NCI-H2107 treated with DMSO at 0.1 percent for 48 hours (cell line): ENCODE results near the gene SACM1L.

Source experiments
- DNase-seq: peaks from one replicate; lab custom pipeline; 2025; ENCODE audit not compliant: unreplicated experiment; lab: John Stamatoyannopoulos, UW

Gene SACM1L

GRCh38 chr3:45783667-45784066, 94.5 kb downstream of the SACM1L start:
- DNase-seq: no peak

GRCh38 chr3:45785605-45786150, 96.5 kb downstream of the SACM1L start:
- no peak for DNase-seq

DNA sequence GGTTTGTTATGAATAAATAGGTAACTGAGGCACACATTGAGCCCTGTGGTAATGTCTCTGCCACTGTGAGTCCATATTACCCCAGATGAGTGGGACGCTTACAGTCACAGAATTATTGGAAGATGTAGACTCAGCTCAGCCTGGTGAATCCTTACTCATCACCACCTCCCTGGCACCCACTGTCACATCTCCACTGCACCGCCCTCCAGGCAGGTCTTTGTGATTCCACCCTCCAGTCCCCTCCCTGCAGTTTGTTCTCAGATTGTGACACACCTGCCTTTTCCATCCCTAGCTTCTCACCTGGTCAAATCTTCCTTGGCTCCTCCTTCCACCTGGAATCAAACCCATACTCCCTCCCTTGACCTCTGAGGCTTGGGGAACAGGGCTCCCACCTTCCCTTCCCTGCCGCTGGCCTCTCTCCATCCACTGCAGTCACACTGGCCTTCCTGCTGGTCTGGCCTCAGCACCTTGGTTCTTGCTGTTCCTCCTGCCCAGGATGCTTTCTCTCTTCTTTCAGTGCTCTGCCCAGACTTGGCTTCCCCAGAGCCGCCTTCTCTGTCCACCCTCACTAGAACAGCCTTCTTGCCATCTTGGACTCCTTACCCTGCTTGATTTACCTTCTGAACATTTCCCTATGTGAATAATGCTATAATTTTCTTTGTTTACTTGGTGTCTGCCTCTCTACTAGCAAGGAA, 97.8 kb downstream of the SACM1L start:
- DNase-seq: no peak

GRCh38 chr3:45787551-45787950, 98.4 kb downstream of the SACM1L start:
- no peak for DNase-seq

DNA sequence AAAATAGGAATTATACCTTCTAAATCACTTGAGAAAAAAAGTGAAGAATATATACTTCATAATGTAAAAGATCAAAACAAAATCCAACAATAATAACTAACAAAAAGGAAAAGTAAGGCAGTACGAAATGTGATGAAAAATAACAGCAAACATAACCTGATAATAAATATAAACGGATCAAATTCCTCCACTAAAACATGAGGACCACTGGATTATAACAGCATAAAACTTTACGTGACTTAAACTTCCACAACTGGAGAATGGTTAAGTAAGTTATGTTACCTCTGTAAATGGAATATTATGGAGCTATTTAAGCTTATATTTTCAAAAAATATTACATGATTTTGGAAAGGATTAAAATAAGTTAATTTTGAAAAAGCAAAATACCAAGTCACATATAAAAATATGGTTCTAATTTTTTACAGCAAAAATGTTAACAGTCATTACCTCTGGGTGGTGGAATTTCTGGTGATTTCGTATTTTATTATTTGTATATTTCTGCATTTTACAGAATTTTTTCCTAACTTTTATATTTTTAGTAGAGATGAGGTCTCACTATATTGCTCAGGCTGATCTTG, 100.1 kb downstream of the SACM1L start:
- DNase-seq: no peak

DNA sequence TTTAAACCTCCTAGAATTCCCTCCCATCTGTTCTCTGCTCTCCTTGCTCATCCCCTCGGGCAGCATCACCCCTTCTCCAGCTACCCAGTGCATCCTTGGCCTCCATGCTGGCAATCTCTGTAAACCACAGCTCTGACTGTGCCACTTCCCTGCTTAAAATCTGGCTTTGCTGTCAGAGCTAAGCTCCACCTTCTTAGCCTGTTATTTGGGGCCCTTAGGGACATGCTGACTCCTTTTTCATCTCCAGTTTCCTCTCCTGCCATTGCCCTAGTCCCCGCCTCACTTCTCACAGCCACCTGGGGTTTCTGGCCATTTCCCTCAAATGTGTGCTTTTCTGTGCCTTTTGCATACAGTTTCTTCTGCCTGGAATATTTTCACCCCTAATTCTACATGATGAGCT, 101.4 kb downstream of the SACM1L start:
- no peak for DNase-seq

- DNase-seq: no peak
These were observed 102.8 kb downstream of the SACM1L start for GRCh38 chr3:45792036-45792435.

- no peak for DNase-seq
These were observed 103.4 kb downstream of the SACM1L start for GRCh38 chr3:45792516-45793172.

DNA sequence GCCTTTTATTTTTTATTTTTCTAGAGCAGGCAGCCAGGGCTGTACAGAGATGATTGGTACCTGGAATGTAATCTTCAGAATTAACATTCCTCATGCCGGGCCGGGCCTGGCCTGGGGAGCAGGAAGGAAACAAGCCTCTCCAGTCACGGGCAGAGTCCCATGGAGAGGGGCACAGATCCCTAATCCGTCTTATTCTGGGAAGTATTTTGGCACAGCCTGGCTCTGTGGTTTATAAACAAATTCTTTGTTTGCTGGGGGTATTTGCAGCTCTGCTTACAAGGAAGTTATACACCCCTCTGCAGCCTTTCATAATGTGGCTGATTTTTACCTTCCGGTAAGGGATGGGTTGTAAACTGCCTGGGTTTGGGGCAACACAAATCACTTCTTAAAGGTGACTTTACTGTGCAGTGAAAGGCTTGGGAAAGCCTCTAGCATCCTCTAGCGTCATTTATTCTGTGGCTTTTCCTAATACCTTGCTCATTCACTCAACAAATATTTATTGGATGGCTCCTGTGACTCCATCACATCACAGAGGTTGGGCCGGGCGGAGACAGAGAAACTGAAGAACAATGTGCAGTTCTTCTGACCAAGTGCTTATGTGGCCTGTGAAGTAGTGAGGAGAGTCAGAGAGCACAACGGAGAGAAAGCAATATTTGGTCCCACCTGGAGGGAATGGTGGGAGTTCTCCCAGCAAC, 104.4 kb downstream of the SACM1L start:
- no peak for DNase-seq

- DNase-seq: no peak
These were observed 105.0 kb downstream of the SACM1L start for GRCh38 chr3:45794177-45794560.

- no peak for DNase-seq
These were observed 105.5 kb downstream of the SACM1L start for GRCh38 chr3:45794660-45795059.
